Measurements from ENCODE around the gene PHF14. TPM values are rescaled to one million over a fixed set of nuclear protein-coding genes. Genes with fewer than 3 reads are reported as not detected.
A peak's percentile ranks its signal among the peaks of the same experiment; 100 is the strongest.

PHF14 gene
- total and polyA plus RNA-seq, 4 donors, result 6.9 to 24.4 (median 15.3) TPM

- TF ChIP-seq RXRA (IDR thresholded peaks at IDR 0.05) (no peak), HNF4G (IDR thresholded peaks at IDR 0.05) (no peak), MAX (IDR thresholded peaks at IDR 0.05) (no peak), REST (IDR thresholded peaks at IDR 0.05) (no peak), TAF1 (conservative IDR thresholded peaks at IDR 0.05) (no peak), CTCF (IDR thresholded peaks at IDR 0.05; ENCODE audit: low read depth, low read length, missing input control) (peak; percentile 88), ZBTB33 (IDR thresholded peaks at IDR 0.05) (no peak), RAD21 (IDR thresholded peaks at IDR 0.05) (peak; percentile 90 to 93), ATF3 (IDR thresholded peaks at IDR 0.05) (no peak), EGR1 (IDR thresholded peaks at IDR 0.05; ENCODE audit: low read depth in 2 of 2) (no peak), NR2F2 (IDR thresholded peaks at IDR 0.05) (no peak), FOXA1 (IDR thresholded peaks at IDR 0.05) (no peak), YY1 (IDR thresholded peaks at IDR 0.05) (peak; percentile 10), JUND (IDR thresholded peaks at IDR 0.05) (no peak), SP1 (IDR thresholded peaks at IDR 0.05) (no peak), HNF4A (conservative IDR thresholded peaks at IDR 0.05) (no peak), GABPA (IDR thresholded peaks at IDR 0.05 in 1 of 2, conservative IDR thresholded peaks at IDR 0.05 in 1 of 2) (no peak), FOXA2 (IDR thresholded peaks at IDR 0.05) (no peak)
- Histone ChIP-seq H3K4me1 (ENCODE audit: control insufficient read depth in 4 of 4, insufficient read depth in 4 of 4, low read length in 3 of 4) (peaks cover 8 to 43% (median 24%) of the 10 kb centered on the region in 4 donors), H3K36me3 (ENCODE audit: control insufficient read depth in 4 of 4, insufficient read depth in 3 of 4, low read depth in 1 of 4, low read length in 3 of 4) (peaks cover 0 to 5% (median 2%) of the 10 kb centered on the region in 4 donors), H3K9me3 (ENCODE audit: control insufficient read depth in 4 of 4, low read length in 3 of 4) (no peaks in the 10 kb centered on the region), H3K27ac (ENCODE audit: low read depth in 1 of 2, low read length in 2 of 2) (no peak overlapping the region), H3K27me3 (ENCODE audit: control insufficient read depth in 4 of 4, insufficient read depth in 4 of 4, low read length in 3 of 4) (no peaks in the 10 kb centered on the region), H3K9ac (ENCODE audit: low read depth in 1 of 2, low read length in 2 of 2) (no peak overlapping the region), H3K4me3 (ENCODE audit: low read depth in 1 of 3, low read length in 3 of 3) (no peak overlapping the region)
- 29% methylated on average over 4 of the region's 4 CpGs for WGBS
- peak; percentile 40 for DNase-seq (ENCODE audit: low spot score)
Observed at GRCh38 chr7:11212080-11212711, 238.5 kb downstream of the PHF14 start.
